Activated T-cell treated with anti-CD3 and anti-CD28 coated beads, Interleukin-2, amount 50 U/mL, for 72 hours (primary cell): ENCODE measurements around the gene UBE2E2. TPM values are rescaled to one million over a fixed set of nuclear protein-coding genes. Genes with fewer than 3 reads are reported as not detected.
"Not testable (repeated sequence)": the region's sequence is repeated elsewhere in the genome, so short reads cannot be mapped to it uniquely, and the experiment has no call there.

Experiments used
- ATAC-seq, 2 donors: fragments of 150-1000 bp; cut with Tn5 transposase; replicated peaks in 1 of 2; 2 replicates each; pipeline ENCODE4 v1.10.0; 2021; ENCODE audit warnings: moderate library complexity in 2 of 2, mild to moderate bottlenecking in 1 of 2
- DNase-seq, 2 donors: peaks; one replicate each; pipeline ENCODE4 v3.0.0; 2021 to 2022; ENCODE audit warnings: mixed read lengths in 1 of 2
- H3K27ac Mint-ChIP-seq: one replicate; pipeline ENCODE4 v1.8.0; 2022; ENCODE audit warnings: mild to moderate bottlenecking, moderate library complexity, mixed read lengths
- H3K27me3 Mint-ChIP-seq: one replicate; pipeline ENCODE4 v1.8.0; 2022; ENCODE audit warnings: low read depth, mixed read lengths
- H3K36me3 Mint-ChIP-seq, 2 donors: one replicate each; pipeline ENCODE4 v1.8.0; 2022; ENCODE audit warnings: mixed read lengths in 2 of 2, mild to moderate bottlenecking in 1 of 2; ENCODE audit not compliant: insufficient read depth in 2 of 2
- H3K4me1 Mint-ChIP-seq: one replicate; pipeline ENCODE4 v1.8.0; 2022; ENCODE audit warnings: low read depth, mixed read lengths
- H3K4me3 Mint-ChIP-seq, 2 donors: one replicate each; pipeline ENCODE4 v1.8.0; 2022; ENCODE audit warnings: mild to moderate bottlenecking in 2 of 2, mixed read lengths in 2 of 2, moderate library complexity in 2 of 2
- H3K9me3 Mint-ChIP-seq, 2 donors: one replicate each; pipeline ENCODE4 v1.8.0; 2022; ENCODE audit warnings: mixed read lengths in 2 of 2
- total RNA-seq, 2 donors: library from RNA; stranded (reverse); gene quantifications; one replicate each; pipeline ENCODE4 v1.2.3, GENCODE V29; 2022

UBE2E2 gene
- total RNA-seq, 2 donors from 2014 or later: 11.8 to 11.9 TPM

GRCh38 chr3:23314981-23315762 is 112.0 kb downstream of the UBE2E2 start:
- DNase-seq (no peak), ATAC-seq (no peak)
- Mint-ChIP-seq H3K27me3 (no peaks in the 10 kb centered on the region), H3K36me3 (peaks cover 0 to 15% of the 10 kb centered on the region in 2 donors), H3K9me3 (peaks cover 3 to 6% of the 10 kb centered on the region in 2 donors), H3K4me1 (peaks cover 18% of the 10 kb centered on the region), H3K27ac (no peak overlapping the region), H3K4me3 (no peak overlapping the region)

GRCh38 chr3:23316924-23317323 is 113.8 kb downstream of the UBE2E2 start:
- DNase-seq (no peak), ATAC-seq (no peak)
- no peaks in the 10 kb centered on the region for H3K27me3 Mint-ChIP-seq
- peaks cover 18% of the 10 kb centered on the region for H3K4me1 Mint-ChIP-seq
- H3K36me3 Mint-ChIP-seq: peaks cover 0 to 15% of the 10 kb centered on the region in 2 donors
- no peak overlapping the region for H3K27ac Mint-ChIP-seq
- no peak overlapping the region for H3K4me3 Mint-ChIP-seq
- H3K9me3 Mint-ChIP-seq: peaks cover 3 to 6% of the 10 kb centered on the region in 2 donors

GRCh38 chr3:23319366-23320312 is 116.5 kb downstream of the UBE2E2 start:
- H3K4me3 Mint-ChIP-seq: no peak overlapping the region
- H3K36me3 Mint-ChIP-seq: peaks cover 0 to 9% of the 10 kb centered on the region in 2 donors
- H3K9me3 Mint-ChIP-seq: peaks cover 2 to 3% of the 10 kb centered on the region in 2 donors
- DNase-seq (no peak), ATAC-seq (no peak)
- peaks cover 19% of the 10 kb centered on the region for H3K4me1 Mint-ChIP-seq
- no peak overlapping the region for H3K27ac Mint-ChIP-seq
- no peaks in the 10 kb centered on the region for H3K27me3 Mint-ChIP-seq

GRCh38 chr3:23320586-23321570 is 117.8 kb downstream of the UBE2E2 start:
- H3K27me3 Mint-ChIP-seq: no peaks in the 10 kb centered on the region
- peaks cover 2 to 3% of the 10 kb centered on the region in 2 donors for H3K9me3 Mint-ChIP-seq
- no peak for ATAC-seq
- no peak overlapping the region for H3K4me3 Mint-ChIP-seq
- peaks cover 24% of the 10 kb centered on the region for H3K4me1 Mint-ChIP-seq
- peaks cover 0 to 5% of the 10 kb centered on the region in 2 donors for H3K36me3 Mint-ChIP-seq
- no peak overlapping the region for H3K27ac Mint-ChIP-seq
- no peak for DNase-seq

GRCh38 chr3:23324745-23325144 is 121.6 kb downstream of the UBE2E2 start:
- Mint-ChIP-seq H3K27me3 (no peaks in the 10 kb centered on the region), H3K36me3 (no peaks in the 10 kb centered on the region), H3K4me1 (peaks cover 19% of the 10 kb centered on the region), H3K4me3 (no peak overlapping the region), H3K9me3 (no peaks in the 10 kb centered on the region), H3K27ac (no peak overlapping the region)
- no peak for DNase-seq
- no peak for ATAC-seq

- H3K27me3 Mint-ChIP-seq: no peaks in the 10 kb centered on the region
- ATAC-seq (no peak), DNase-seq (no peak)
- H3K36me3 Mint-ChIP-seq: no peaks in the 10 kb centered on the region
- H3K4me3 Mint-ChIP-seq: no peak overlapping the region
- no peaks in the 10 kb centered on the region for H3K9me3 Mint-ChIP-seq
- peaks cover 19% of the 10 kb centered on the region for H3K4me1 Mint-ChIP-seq
- H3K27ac Mint-ChIP-seq: no peak overlapping the region
Observed at GRCh38 chr3:23325466-23326065, 122.4 kb downstream of the UBE2E2 start.

- Mint-ChIP-seq H3K9me3 (no peaks in the 10 kb centered on the region), H3K4me1 (peaks cover 15% of the 10 kb centered on the region), H3K36me3 (no peaks in the 10 kb centered on the region), H3K27me3 (no peaks in the 10 kb centered on the region), H3K27ac (no peak overlapping the region), H3K4me3 (no peak overlapping the region)
- no peak for DNase-seq
- ATAC-seq: no peak
Observed at GRCh38 chr3:23329471-23330105, 126.5 kb downstream of the UBE2E2 start.

GRCh38 chr3:23330568-23330967 is 127.4 kb downstream of the UBE2E2 start:
- Mint-ChIP-seq H3K4me1 (peaks cover 5% of the 10 kb centered on the region), H3K4me3 (no peak overlapping the region), H3K27me3 (no peaks in the 10 kb centered on the region), H3K27ac (no peak overlapping the region), H3K9me3 (no peaks in the 10 kb centered on the region), H3K36me3 (no peaks in the 10 kb centered on the region)
- DNase-seq (no peak), ATAC-seq (no peak)

GRCh38 chr3:23331141-23331935 is 128.2 kb downstream of the UBE2E2 start:
- Mint-ChIP-seq H3K27me3 (no peaks in the 10 kb centered on the region), H3K9me3 (no peaks in the 10 kb centered on the region)
- no peak for ATAC-seq

GRCh38 chr3:23333633-23334032 is 130.5 kb downstream of the UBE2E2 start:
- Mint-ChIP-seq H3K36me3 (no peaks in the 10 kb centered on the region), H3K9me3 (no peaks in the 10 kb centered on the region), H3K4me3 (no peak overlapping the region), H3K4me1 (no peaks in the 10 kb centered on the region), H3K27ac (no peak overlapping the region), H3K27me3 (no peaks in the 10 kb centered on the region)
- DNase-seq (no peak), ATAC-seq (no peak)

More at GRCh38 chr3:23331141-23331935, 128.2 kb downstream of the UBE2E2 start:
- DNase-seq: no peak
- no peaks in the 10 kb centered on the region for H3K36me3 Mint-ChIP-seq
- H3K4me3 Mint-ChIP-seq: no peak overlapping the region
- H3K27ac Mint-ChIP-seq: no peak overlapping the region
- no peaks in the 10 kb centered on the region for H3K4me1 Mint-ChIP-seq

GRCh38 chr3:23336853-23337252 is 133.7 kb downstream of the UBE2E2 start:
- H3K27me3 Mint-ChIP-seq, ATAC-seq: not testable (repeated sequence)

More at GRCh38 chr3:23336853-23337252, 133.7 kb downstream of the UBE2E2 start:
- H3K36me3 Mint-ChIP-seq, H3K4me3 Mint-ChIP-seq, H3K4me1 Mint-ChIP-seq, H3K27ac Mint-ChIP-seq, DNase-seq, H3K9me3 Mint-ChIP-seq: not testable (repeated sequence)
